ACHN (cell line): Measurements from ENCODE around the gene FGGY.
A peak's percentile ranks its signal among the peaks of the same experiment; 100 is the strongest.
"Not testable (repeated sequence)": the region's sequence is repeated elsewhere in the genome, so short reads cannot be mapped to it uniquely, and the experiment has no call there.

Experiments used
- DNase-seq: peaks from one replicate; pipeline ENCODE4 v3.0.0-alpha.2; 2015
- in situ Hi-C: cut with HindIII; loops from 2 replicates; pipeline ENCODE4 v1.10.0; 2017; ENCODE audit warnings: low sequenced_read_pairs, low pct_ligation_motif_present, low pct_unique_long_range_greater_than_20kb

Gene FGGY

GRCh38 chr1:59564192-59564891 is 267.4 kb downstream of the FGGY start:
- in situ Hi-C loops: no loop called here
- DNase-seq: no peak

- DNase-seq: no peak
- in situ Hi-C loops: no loop called here
Observed at GRCh38 chr1:59565611-59566410, 268.9 kb downstream of the FGGY start.

- DNase-seq: peak; percentile 11
Observed at GRCh38 chr1:59568158-59568935, 271.5 kb downstream of the FGGY start.

GRCh38 chr1:59569198-59569597 is 272.3 kb downstream of the FGGY start:
- DNase-seq: no peak
- in situ Hi-C loops: no loop called here

More at GRCh38 chr1:59568158-59568935, 271.5 kb downstream of the FGGY start:
- in situ Hi-C loops: no loop called here

- in situ Hi-C loops: no loop called here
- DNase-seq: no peak
Observed at GRCh38 chr1:59570524-59570923, 273.6 kb downstream of the FGGY start.

GRCh38 chr1:59574085-59574484 is 277.2 kb downstream of the FGGY start:
- in situ Hi-C loops: no loop called here
- DNase-seq: no peak

GRCh38 chr1:59577774-59578173 is 280.9 kb downstream of the FGGY start:
- in situ Hi-C loops: no loop called here
- DNase-seq: no peak

GRCh38 chr1:59579222-59579621 is 282.3 kb downstream of the FGGY start:
- in situ Hi-C loops: no loop called here
- no peak for DNase-seq

- in situ Hi-C loops: no loop called here
- DNase-seq: no peak
Observed at GRCh38 chr1:59580257-59580656, 283.4 kb downstream of the FGGY start.

GRCh38 chr1:59592410-59592809 is 295.5 kb downstream of the FGGY start:
- DNase-seq, in situ Hi-C loops: not testable (repeated sequence)

GRCh38 chr1:59592924-59593323 is 296.0 kb downstream of the FGGY start:
- no peak for DNase-seq
- in situ Hi-C loops: no loop called here

GRCh38 chr1:59593798-59594790 is 297.2 kb downstream of the FGGY start:
- peak; percentile 12 for DNase-seq
- in situ Hi-C loops: no loop called here

GRCh38 chr1:59595774-59596173 is 298.9 kb downstream of the FGGY start:
- in situ Hi-C loops: no loop called here
- DNase-seq: no peak

- no peak for DNase-seq
- in situ Hi-C loops: no loop called here
Observed at GRCh38 chr1:59596432-59596831, 299.5 kb downstream of the FGGY start.

GRCh38 chr1:59596956-59597355 is 300.1 kb downstream of the FGGY start:
- in situ Hi-C loops: no loop called here
- DNase-seq: no peak

GRCh38 chr1:59597420-59598119 is 300.7 kb downstream of the FGGY start:
- in situ Hi-C loops: no loop called here

GRCh38 chr1:59598120-59598440 is 301.2 kb downstream of the FGGY start:
- in situ Hi-C loops: no loop called here
- no peak for DNase-seq

More at GRCh38 chr1:59597420-59598119, 300.7 kb downstream of the FGGY start:
- no peak for DNase-seq

GRCh38 chr1:59601041-59601441 is 304.1 kb downstream of the FGGY start:
- DNase-seq: no peak
- in situ Hi-C loops: no loop called here
